Lower leg skin (tissue), 4 donors: Measurements from ENCODE around the gene C2CD4A. TPM values are rescaled to one million over a fixed set of nuclear protein-coding genes. Genes with fewer than 3 reads are reported as not detected.
"Not testable (repeated sequence)": the region's sequence is repeated elsewhere in the genome, so short reads cannot be mapped to it uniquely, and the experiment has no call there.

Experiments
- DNase-seq, 2 donors: peaks; one replicate each; pipeline ENCODE4 v3.0.0-alpha.2; 2019; ENCODE audit warnings: low spot score in 2 of 2
- H3K4me3 ChIP-seq: fragments of 200-600 bp; sonication (generic); 2 replicates; pipeline ENCODE4 v1.5.1; 2017; ENCODE audit warnings: mild to moderate bottlenecking, low read depth; ENCODE audit not compliant: poor library complexity, severe bottlenecking
- CTCF ChIP-seq, 3 donors: fragments of 450-650 bp; IDR thresholded peaks; one replicate each; pipeline ENCODE4 v1.5.1; 2016; ENCODE audit warnings: antibody characterized with exemption in 3 of 3, mild to moderate bottlenecking in 3 of 3, moderate library complexity in 2 of 3
- POLR2A ChIP-seq, 2 donors: fragments of 450-650 bp; IDR thresholded peaks; one replicate each; pipeline ENCODE4 v1.6.1; 2016 to 2017; ENCODE audit warnings: antibody characterized with exemption in 2 of 2, mild to moderate bottlenecking in 1 of 2, moderate library complexity in 1 of 2
- WGBS, 2 donors: methylation state at CpG; one replicate each; pipeline ENCODE4 v1.1.5; 2018; 5-methylcytosine and 5-hydroxymethylcytosine counted together
- intact Hi-C: fragments of 100-400 bp; cut with DNase I; formaldehyde crosslinking; loops from one replicate; pipeline ENCODE4 v1.15.0; 2023; ENCODE audit warnings: low total_unique reads
- total RNA-seq, 4 donors: library from RNA; depleted of rRNA; stranded (reverse); fragments of >200 nt; gene quantifications; one replicate each; pipeline ENCODE4 v1.1.0, GENCODE V29; 2016

Gene C2CD4A
- total RNA-seq, 4 donors from 2014 or later: 0.10 TPM; not detected in 2

DNA sequence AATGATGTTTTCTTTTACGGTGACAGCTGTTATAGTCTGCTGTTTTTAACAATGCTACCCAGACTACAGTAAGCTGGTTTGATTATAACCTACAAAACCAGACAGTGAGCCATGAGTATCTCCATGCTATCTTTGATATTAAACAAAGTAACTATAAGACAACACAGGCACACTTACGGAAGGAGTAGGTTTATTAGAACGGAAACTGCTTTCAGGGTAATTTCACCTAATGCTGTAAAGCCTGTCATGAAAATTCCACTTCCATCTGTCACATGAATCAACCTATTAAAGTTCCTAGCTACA, 39.6 kb upstream of the C2CD4A start:
- no peak for DNase-seq
- intact Hi-C loops: no loop called here
- no peak overlapping the region for H3K4me3 ChIP-seq
- TF ChIP-seq POLR2A (IDR thresholded peaks at IDR 0.05): no peak
- TF ChIP-seq CTCF (IDR thresholded peaks at IDR 0.05): no peak
- WGBS, 2 donors: 88% methylated on average over 3 of the region's 3 CpGs

DNA sequence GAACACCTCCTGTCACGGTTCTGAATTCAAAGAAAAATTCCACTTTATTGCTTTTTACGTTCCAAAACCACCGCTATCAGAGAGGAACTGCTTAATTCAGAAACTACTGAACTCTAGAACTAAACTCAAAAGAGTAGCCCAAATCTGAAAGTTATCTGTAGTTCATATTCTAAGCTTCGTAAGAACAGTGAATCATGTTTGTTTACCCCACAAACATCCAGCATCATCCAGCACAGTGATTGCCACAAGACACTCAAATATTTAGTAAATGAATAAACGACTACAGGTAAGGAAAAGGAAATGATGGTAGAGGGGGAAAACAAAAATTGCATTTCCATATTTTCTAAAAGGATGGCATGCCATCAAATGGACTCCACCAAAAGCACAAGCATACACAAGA, 38.9 kb upstream of the C2CD4A start:
- TF ChIP-seq POLR2A (IDR thresholded peaks at IDR 0.05): no peak
- TF ChIP-seq CTCF (IDR thresholded peaks at IDR 0.05): no peak
- WGBS, 2 donors: 89 to 92% methylated on average over 5 of the region's 5 CpGs
- no peak for DNase-seq
- no peak overlapping the region for H3K4me3 ChIP-seq
- intact Hi-C loops: no loop called here

- TF ChIP-seq CTCF (IDR thresholded peaks at IDR 0.05): no peak
- no peak for TF ChIP-seq POLR2A (IDR thresholded peaks at IDR 0.05)
- H3K4me3 ChIP-seq: no peak overlapping the region
- intact Hi-C loops: no loop called here
- no peak for DNase-seq
- WGBS, 2 donors: 46 to 51% methylated on average over 2 of the region's 2 CpGs
These were observed 31.4 kb upstream of the C2CD4A start for GRCh38 chr15:62035256-62035924.

DNA sequence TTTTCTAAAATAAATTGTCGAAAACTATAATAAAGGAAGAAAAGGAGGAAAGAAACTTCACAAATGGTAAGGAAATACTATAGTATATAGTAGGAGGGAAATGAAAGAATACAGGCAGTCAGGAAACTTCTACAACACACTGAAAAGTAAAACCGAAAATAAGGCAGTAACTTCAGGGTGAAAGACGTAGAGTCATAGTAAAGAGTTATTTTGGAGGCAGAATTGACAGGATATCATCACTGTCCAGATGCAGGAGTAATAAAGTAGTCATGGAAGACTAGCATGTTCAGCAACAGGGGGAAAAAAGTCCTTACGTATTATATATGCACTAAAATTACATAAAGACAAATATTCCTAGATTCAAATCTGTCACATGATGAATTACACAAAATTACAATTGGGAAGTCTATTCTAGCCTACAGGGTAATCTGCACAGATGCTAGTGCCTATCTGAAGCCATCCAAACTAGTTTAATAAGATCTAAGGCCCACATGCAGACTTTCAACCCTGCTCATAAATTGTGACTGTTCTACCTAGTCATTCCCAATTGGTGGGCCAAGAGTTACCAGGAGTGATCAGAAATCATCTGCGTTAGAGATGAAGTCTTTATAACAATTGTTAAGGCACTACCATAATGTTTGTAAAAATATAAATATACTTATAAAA, 20.6 kb upstream of the C2CD4A start:
- 81 to 88% methylated on average over 5 of the region's 5 CpGs for WGBS, 2 donors
- intact Hi-C loops: no loop called here
- no peak overlapping the region for H3K4me3 ChIP-seq
- TF ChIP-seq POLR2A (IDR thresholded peaks at IDR 0.05): no peak
- TF ChIP-seq CTCF (IDR thresholded peaks at IDR 0.05): no peak
- no peak for DNase-seq

DNA sequence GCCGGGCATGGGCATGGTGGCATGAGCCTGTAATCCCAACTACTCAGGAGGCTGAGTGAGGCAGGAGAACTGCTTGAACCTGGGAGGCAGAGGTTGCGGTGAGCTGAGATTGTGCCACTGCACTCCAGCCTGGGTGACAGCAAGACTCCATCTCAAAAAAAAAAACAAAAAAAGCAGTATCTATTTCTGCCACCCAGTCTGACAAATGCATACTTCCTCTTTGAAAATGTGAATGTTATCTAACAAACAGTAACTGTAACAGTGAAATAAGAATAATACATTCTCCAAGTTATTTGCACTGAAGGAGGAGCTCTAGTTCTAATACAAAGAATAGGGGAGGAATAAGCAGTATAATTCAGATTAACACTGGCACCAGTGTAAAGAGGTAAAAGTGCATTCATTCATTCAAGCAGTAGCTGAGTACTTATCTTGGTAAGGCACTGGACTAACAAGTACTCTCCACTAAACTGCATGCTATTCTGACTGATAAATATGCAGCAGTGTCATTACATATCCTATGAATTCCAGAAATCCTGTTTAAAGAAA, 19.4 kb upstream of the C2CD4A start:
- intact Hi-C loops: no loop called here
- 82 to 88% methylated on average over 2 of the region's 2 CpGs for WGBS, 2 donors

DNA sequence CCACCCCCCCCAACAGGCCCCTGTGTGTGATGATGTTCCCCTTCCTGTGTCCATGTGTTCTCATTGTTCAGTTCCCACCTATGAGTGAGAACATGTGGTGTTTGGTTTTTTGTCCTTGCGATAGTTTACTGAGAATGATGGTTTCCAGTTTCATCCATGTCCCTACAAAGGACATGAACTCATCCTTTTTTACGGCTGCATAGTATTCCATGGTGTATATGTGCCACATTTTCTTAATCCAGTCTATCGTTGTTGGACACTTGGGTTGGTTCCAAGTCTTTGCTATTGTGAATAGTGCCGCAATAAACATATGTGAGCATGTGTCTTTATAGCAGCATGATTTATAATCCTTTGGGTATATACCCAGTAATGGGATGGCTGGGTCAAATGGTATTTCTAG, 18.5 kb upstream of the C2CD4A start:
- 98 to 99% methylated on average over 4 of the region's 4 CpGs for WGBS, 2 donors
- intact Hi-C loops, DNase-seq, H3K4me3 ChIP-seq: not testable (repeated sequence)

More for the DNA sequence above, 19.4 kb upstream of the C2CD4A start:
- no peak for DNase-seq
- H3K4me3 ChIP-seq: no peak overlapping the region
- TF ChIP-seq CTCF (IDR thresholded peaks at IDR 0.05): no peak
- TF ChIP-seq POLR2A (IDR thresholded peaks at IDR 0.05): no peak
